SK-N-SH (cell line): Measurements from ENCODE around the gene TP53BP2.

Experiments used
- CTCF ChIP-seq: fragments of 200-600 bp; sonication (generic); IDR thresholded peaks from 2 replicates; pipeline ENCODE4 v1.6.1; 2017; ENCODE audit warnings: antibody characterized with exemption, mild to moderate bottlenecking, moderate library complexity
- EZH2phosphoT487 ChIP-seq: fragments of 200-600 bp; sonication (generic); IDR thresholded peaks from 2 replicates; pipeline ENCODE4 v1.6.1; 2017; ENCODE audit warnings: low read depth, mixed run types, mild to moderate bottlenecking, antibody characterized with exemption, moderate library complexity, borderline replicate concordance
- FOXJ3 ChIP-seq: sonication (generic); formaldehyde crosslinking; IDR thresholded peaks from 2 replicates; pipeline ENCODE4 v1.5.1; 2020; ENCODE audit warnings: mild to moderate bottlenecking, missing genetic modification reagents
- GABPA ChIP-seq: IDR thresholded peaks from 2 replicates; pipeline ENCODE4 v1.4.0; 2012; ENCODE audit warnings: low read depth, mild to moderate bottlenecking
- MEF2A ChIP-seq: IDR thresholded peaks from 2 replicates; pipeline ENCODE4 v1.4.0; 2012; ENCODE audit warnings: low read depth, borderline replicate concordance
- NRF1 ChIP-seq: IDR thresholded peaks from 2 replicates; pipeline ENCODE4 v1.6.1; 2012; ENCODE audit warnings: low read depth, mild to moderate bottlenecking, low read length
- POLR2AphosphoS5 ChIP-seq: IDR thresholded peaks from 2 replicates; pipeline ENCODE4 v1.6.1; 2012; ENCODE audit warnings: low read depth, low read length
- RFX5 ChIP-seq: IDR thresholded peaks from 2 replicates; pipeline ENCODE4 v1.6.1; 2012; ENCODE audit warnings: mild to moderate bottlenecking, improper control_type of control experiment, low read length
- TEAD4 ChIP-seq: IDR thresholded peaks from 2 replicates; pipeline ENCODE4 v1.4.0; 2012; ENCODE audit warnings: mild to moderate bottlenecking, borderline replicate concordance; ENCODE audit not compliant: insufficient read depth
- USF2 ChIP-seq: fragments of 150-350 bp; IDR thresholded peaks from 2 replicates; pipeline ENCODE4 v1.6.1; 2017; ENCODE audit warnings: antibody characterized with exemption, low read length, low read depth, borderline replicate concordance
- TF ChIP-seq, protein P1 (sequence below): IDR thresholded peaks from 2 replicates; pipeline ENCODE4; 2012

DNA sequence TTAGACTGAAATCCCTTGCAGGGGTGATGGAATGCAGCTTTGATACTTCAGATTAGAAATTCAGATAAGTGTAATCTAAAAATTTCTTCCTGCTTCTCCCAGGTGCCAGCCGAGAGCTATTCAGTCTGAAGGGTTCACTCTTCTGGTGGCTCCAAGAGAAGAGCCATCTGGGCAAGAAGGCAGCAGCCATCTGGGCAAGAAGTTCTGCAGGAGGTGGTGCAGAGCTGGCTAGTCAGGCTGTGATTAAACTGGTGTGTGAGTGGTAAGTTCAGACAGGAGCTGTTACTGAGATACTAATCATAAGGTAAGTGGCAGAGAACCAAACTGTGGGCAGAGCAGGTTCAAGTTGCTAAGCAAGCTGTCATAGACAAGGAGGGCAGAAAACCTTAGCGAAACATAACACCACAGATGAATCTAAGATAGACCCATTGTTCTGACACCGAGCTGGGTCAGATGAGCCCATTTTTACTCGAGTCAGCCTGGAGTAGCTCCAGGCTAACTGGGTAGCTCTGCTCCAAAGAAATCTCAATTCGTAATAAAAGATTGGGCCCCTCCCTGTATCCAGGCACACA is 14.4 kb upstream of the TP53BP2 start:
- no peak for TF ChIP-seq CTCF
- no peak for TF ChIP-seq NRF1
- TF ChIP-seq USF2: no peak
- no peak for TF ChIP-seq POLR2AphosphoS5
- TF ChIP-seq GABPA: no peak
- no peak for TF ChIP-seq EZH2phosphoT487
- TF ChIP-seq MEF2A: no peak
- no peak for TF ChIP-seq RFX5
- TF ChIP-seq, protein P1, sequence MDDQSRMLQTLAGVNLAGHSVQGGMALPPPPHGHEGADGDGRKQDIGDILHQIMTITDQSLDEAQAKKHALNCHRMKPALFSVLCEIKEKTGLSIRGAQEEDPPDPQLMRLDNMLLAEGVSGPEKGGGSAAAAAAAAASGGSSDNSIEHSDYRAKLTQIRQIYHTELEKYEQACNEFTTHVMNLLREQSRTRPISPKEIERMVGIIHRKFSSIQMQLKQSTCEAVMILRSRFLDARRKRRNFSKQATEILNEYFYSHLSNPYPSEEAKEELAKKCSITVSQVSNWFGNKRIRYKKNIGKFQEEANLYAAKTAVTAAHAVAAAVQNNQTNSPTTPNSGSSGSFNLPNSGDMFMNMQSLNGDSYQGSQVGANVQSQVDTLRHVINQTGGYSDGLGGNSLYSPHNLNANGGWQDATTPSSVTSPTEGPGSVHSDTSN: no peak
- TF ChIP-seq TEAD4: no peak
- TF ChIP-seq FOXJ3: no peak
